HepG2 (cell line): ENCODE data around the gene WNT7A. TPM values are rescaled to one million over a fixed set of nuclear protein-coding genes. Genes with fewer than 3 reads are reported as not detected.

ENCODE experiments used
- ATAC-seq: fragments of 200-7000 bp; cut with Tn5 transposase; 3 replicates; pipeline ENCODE4 v1.9.1; 2020; ENCODE audit warnings: mild to moderate bottlenecking, moderate library complexity
- BruUV-seq: library from RNA; stranded (reverse); fragments of 400-500 nt; replicated peaks from 2 replicates; lab custom pipeline; 2021; lab: Mats Ljungman, UMichigan
- CTCF ChIA-PET: fragments of 300-600 bp; formaldehyde crosslinking; extraction: SDS; loops from one replicate; lab custom pipeline; 2021; ENCODE audit warnings: low total read pairs, inconsistent platforms, low intra/inter-chr PET ratio; lab: Yijun Ruan, JAX
- POLR2A ChIA-PET: fragments of 350-600 bp; sonication (Branson Sonifier 250); formaldehyde crosslinking; loops from one replicate; lab custom pipeline; 2020; ENCODE audit warnings: antibody characterized with exemption, inconsistent platforms; lab: Yijun Ruan, JAX
- DNase-seq: peaks from one replicate; pipeline ENCODE4 v3.0.0-alpha.2; 2015; ENCODE audit warnings: low spot score
- FAIRE-seq: peaks from 3 replicates; lab custom pipeline; 2011; peaks lifted over from hg19 to GRCh38; lab: Jason Lieb, UNC
- H2AFZ ChIP-seq: one replicate; pipeline ENCODE4 v1.6.1; 2011; ENCODE audit warnings: low read length, inconsistent platforms
- H3K27ac ChIP-seq: fragments of 300-600 bp; 3 replicates; pipeline ENCODE4 v1.8.0; 2011; ENCODE audit warnings: mixed run types, mild to moderate bottlenecking, mixed read lengths, low read length, inconsistent platforms; ENCODE audit not compliant: insufficient read depth; ENCODE audit errors: extremely low read length
- H3K27me3 ChIP-seq, 2 experiments: fragments of 200-600 bp in 1 of 2; 2 replicates in 1 of 2; 3 replicates in 1 of 2; pipeline versions ENCODE4 v1.6.0 to v1.8.0; 2011; ENCODE audit warnings: low read length in 2 of 2, mild to moderate bottlenecking in 2 of 2, moderate library complexity in 2 of 2, inconsistent platforms in 1 of 2; ENCODE audit not compliant: insufficient read depth in 2 of 2, control insufficient read depth in 1 of 2
- H3K36me3 ChIP-seq, 2 experiments: fragments of 200-600 bp in 1 of 2; replicated peaks in 1 of 2; 2 replicates in 1 of 2; 3 replicates in 1 of 2; pipeline versions ENCODE4 v1.5.1 to v1.8.0; 2011; ENCODE audit warnings: low read length in 2 of 2, inconsistent platforms in 1 of 2; ENCODE audit not compliant: insufficient read depth in 2 of 2, control insufficient read depth in 1 of 2
- H3K4me1 ChIP-seq: 2 replicates; pipeline ENCODE4 v1.5.1; 2012; ENCODE audit warnings: low read length, inconsistent platforms; ENCODE audit not compliant: insufficient read depth
- H3K4me2 ChIP-seq: 2 replicates; pipeline ENCODE4 v1.6.0; 2011; ENCODE audit warnings: low read depth, low read length, inconsistent platforms
- H3K4me3 ChIP-seq, 3 experiments: fragments of 200-600 bp in 1 of 3; sonication (generic), shearing (Covaris generic) in 1 of 3; replicated peaks in 1 of 3; 2 replicates each; pipeline ENCODE4 v1.5.1; 2011 to 2016; ENCODE audit warnings: low read length in 3 of 3, inconsistent platforms in 2 of 3, low read depth in 2 of 3, mild to moderate bottlenecking in 2 of 3, control low read depth in 1 of 3, mixed read lengths in 1 of 3; ENCODE audit not compliant: insufficient read depth in 1 of 3
- H3K79me2 ChIP-seq: one replicate; pipeline ENCODE4 v1.6.1; 2011; ENCODE audit warnings: low read length, inconsistent platforms; ENCODE audit not compliant: insufficient read depth
- H3K9ac ChIP-seq: 2 replicates; pipeline ENCODE4 v1.6.0; 2011; ENCODE audit warnings: mild to moderate bottlenecking, low read depth, low read length, inconsistent platforms; ENCODE audit not compliant: insufficient read depth
- H3K9me3 ChIP-seq: 2 replicates; pipeline ENCODE4 v1.5.1; 2012; ENCODE audit warnings: mild to moderate bottlenecking, low read length
- H4K20me1 ChIP-seq: 2 replicates; pipeline ENCODE4 v1.6.0; 2011; ENCODE audit warnings: inconsistent platforms, mild to moderate bottlenecking, low read length, moderate library complexity; ENCODE audit not compliant: insufficient read depth
- ARNT ChIP-seq: fragments of 450-650 bp; IDR thresholded peaks from 2 replicates; pipeline ENCODE4 v1.6.1; 2017
- HNF1B ChIP-seq: sonication (generic); formaldehyde crosslinking; IDR thresholded peaks from 2 replicates; pipeline ENCODE4 v1.5.1; 2020; ENCODE audit warnings: mild to moderate bottlenecking, moderate library complexity, missing genetic modification reagents
- SP140L ChIP-seq: sonication (generic); formaldehyde crosslinking; IDR thresholded peaks from 2 replicates; pipeline ENCODE4 v1.4.0; 2020; ENCODE audit warnings: missing genetic modification reagents, borderline replicate concordance
- ZBED4 ChIP-seq: sonication (generic); formaldehyde crosslinking; IDR thresholded peaks from 2 replicates; pipeline ENCODE4 v1.4.0; 2020; ENCODE audit warnings: missing genetic modification reagents, borderline replicate concordance
- ZNF343 ChIP-seq: sonication (generic); formaldehyde crosslinking; IDR thresholded peaks from 2 replicates; pipeline ENCODE4 v1.4.0; 2020; ENCODE audit warnings: mild to moderate bottlenecking, missing genetic modification reagents
- ZNF441 ChIP-seq: sonication (generic); formaldehyde crosslinking; IDR thresholded peaks from 2 replicates; pipeline ENCODE4 v1.7.0; 2021; ENCODE audit warnings: missing genetic modification reagents, borderline replicate concordance
- ZSCAN25 ChIP-seq: sonication (generic); formaldehyde crosslinking; IDR thresholded peaks from 2 replicates; pipeline ENCODE4 v1.8.0; 2022; ENCODE audit warnings: mild to moderate bottlenecking, missing genetic modification reagents
- WGBS: methylation state at CpG from one replicate; pipeline ENCODE4 v1.1.6; 2017; ENCODE audit warnings: low lambda C conversion rate; 5-methylcytosine and 5-hydroxymethylcytosine counted together
- in situ Hi-C: cut with HindIII; loops from 2 replicates; pipeline ENCODE4 v1.10.0; 2017; ENCODE audit warnings: low pct_unique_long_range_greater_than_20kb; ENCODE audit not compliant: extremely low pct_ligation_motif_present
- intact Hi-C: fragments of 100-400 bp; cut with micrococcal nuclease; formaldehyde crosslinking; loops from one replicate; pipeline ENCODE4 v1.10.0; 2022; ENCODE audit not compliant: unreplicated experiment
- polyA plus RNA-seq, 8 experiments: library from polyadenylated mRNA; depleted of rRNA in 3 of 8; stranded (reverse) in 7 of 8; unstranded in 1 of 8; fragments of >200 nt; fragmentation: Illumina TruSeq in 4 of 8; extraction: Trizol in 4 of 8; gene quantifications; 2 replicates each; pipeline versions ENCODE4 v1.2.1 to v1.2.3, GENCODE V29; 2011 to 2016; ENCODE audit warnings: low read depth in 4 of 8, missing spikeins in 1 of 8, mixed read lengths in 1 of 8; ENCODE audit not compliant: insufficient read depth in 1 of 8
- total RNA-seq, 5 experiments: library from RNA; depleted of rRNA; stranded (reverse); fragments of >200 nt; fragmentation: Illumina TruSeq; extraction: Trizol; gene quantifications; 2 replicates each; pipeline ENCODE4 v1.2.3, GENCODE V29; 2016; ENCODE audit warnings: low read depth in 1 of 5

Gene WNT7A
- total and polyA plus RNA-seq, 2 of the 13 experiments (the other 11 are each of a cell fraction or from before 2014, with no cell fraction given) = not detected

- TF ChIP-seq HNF1B (CRISPR knock-in tag) (no peak), ARNT (no peak), ZSCAN25 (CRISPR knock-in tag) (no peak)
- TF ChIP-seq, all 625 proteins: peak for 0
These were observed 98.5 kb downstream of the WNT7A start (continued) for GRCh38 chr3:13781417-13781816.

- no peak overlapping the region for H3K27ac ChIP-seq
- no peak overlapping the region for H3K9ac ChIP-seq
- no TSS peak for BruUV-seq
- H3K9me3 ChIP-seq = no peaks in the 10 kb centered on the region
- H3K4me3 ChIP-seq = no peak overlapping the region
- H3K4me1 ChIP-seq = no peaks in the 10 kb centered on the region
- 13% methylated on average over 3 of the region's 11 CpGs for WGBS
- H3K36me3 ChIP-seq = no peaks in the 10 kb centered on the region
- H2AFZ ChIP-seq = no peak overlapping the region
- no peaks in the 10 kb centered on the region for H4K20me1 ChIP-seq
- CTCF ChIA-PET = no interaction called here
- no peak for TF ChIP-seq ZBED4 (CRISPR knock-in tag)
- no peak for TF ChIP-seq SP140L
- TF ChIP-seq ZNF343 (CRISPR knock-in tag) = no peak
- no peak for TF ChIP-seq ZNF441
- intact Hi-C loops = no loop called here
- peaks cover 19 to 58% of the 10 kb centered on the region in 2 experiments for H3K27me3 ChIP-seq
- no peak overlapping the region for H3K4me2 ChIP-seq
- in situ Hi-C loops = no loop called here
- FAIRE-seq (no peak), DNase-seq (no peak), ATAC-seq (no peak)
- POLR2A ChIA-PET = no interaction called here
- H3K79me2 ChIP-seq = no peaks in the 10 kb centered on the region
These were observed 99.3 kb downstream of the WNT7A start for GRCh38 chr3:13780432-13781176.
